Body of pancreas (tissue), 4 donors: ENCODE results near the gene USP10. TPM values are rescaled to one million over a fixed set of nuclear protein-coding genes. Genes with fewer than 3 reads are reported as not detected.

Experiments
- ATAC-seq: fragments of 150-250 bp; one replicate; pipeline ENCODE4 v1.9.1; 2016
- DNase-seq, 4 donors: peaks; one replicate each; pipeline ENCODE4 v3.0.0-alpha.2; 2019
- H3K27ac ChIP-seq, 4 donors: fragments of 200-600 bp; sonication (generic); 1 replicate in 3 of 4; 2 replicates in 1 of 4; pipeline versions ENCODE4 v1.5.1 to v1.6.1; 2016 to 2019; ENCODE audit warnings: mild to moderate bottlenecking in 1 of 4, mixed read lengths in 1 of 4, moderate library complexity in 1 of 4
- H3K27me3 ChIP-seq, 2 donors: fragments of 200-600 bp; sonication (generic); one replicate each; pipeline ENCODE4 v1.6.0; 2016; ENCODE audit warnings: mild to moderate bottlenecking in 1 of 2
- H3K36me3 ChIP-seq, 2 donors: fragments of 200-600 bp; sonication (generic); replicated peaks in 1 of 2; 2 replicates each; pipeline ENCODE4 v1.5.1; 2016; ENCODE audit warnings: low read depth in 2 of 2; ENCODE audit not compliant: insufficient read depth in 1 of 2
- H3K4me1 ChIP-seq: fragments of 200-600 bp; sonication (generic); one replicate; pipeline ENCODE4 v1.6.0; 2016
- H3K4me3 ChIP-seq, 2 donors: fragments of 200-600 bp; sonication (generic); 1 replicate in 1 of 2; 2 replicates in 1 of 2; pipeline ENCODE4 v1.5.1; 2016 to 2019
- H3K9me3 ChIP-seq, 3 donors: fragments of 200-600 bp; sonication (generic); 1 replicate in 2 of 3; 2 replicates in 1 of 3; pipeline ENCODE4 v1.5.1; 2016
- POLR2A ChIP-seq, 3 donors: fragments of 450-650 bp; IDR thresholded peaks; one replicate each; pipeline ENCODE4 v1.6.1; 2016; ENCODE audit warnings: antibody characterized with exemption in 3 of 3, mild to moderate bottlenecking in 2 of 3
- WGBS, 2 donors: methylation state at CpG; one replicate each; pipeline ENCODE4 v1.1.5; 2017; 5-methylcytosine and 5-hydroxymethylcytosine counted together
- intact Hi-C: fragments of 100-400 bp; cut with DNase I; formaldehyde crosslinking; loops from one replicate; pipeline ENCODE4 v1.15.1; 2023
- total RNA-seq, 2 donors: library from RNA; depleted of rRNA; stranded (reverse); fragments of >200 nt; gene quantifications; one replicate each; pipeline ENCODE4 v1.1.0, GENCODE V29; 2016
- TF ChIP-seq, protein P1 (sequence below), 7 experiments: fragments of 450-650 bp in 4 of 7; fragments of 200-600 bp in 3 of 7; sonication (generic) in 3 of 7; IDR thresholded peaks; one replicate each; pipeline ENCODE4 v1.5.1; 2016 to 2019; ENCODE audit warnings: antibody characterized with exemption in 7 of 7

USP10 gene
- total RNA-seq, 2 donors from 2014 or later, result 24.6 to 32.3 TPM

DNA sequence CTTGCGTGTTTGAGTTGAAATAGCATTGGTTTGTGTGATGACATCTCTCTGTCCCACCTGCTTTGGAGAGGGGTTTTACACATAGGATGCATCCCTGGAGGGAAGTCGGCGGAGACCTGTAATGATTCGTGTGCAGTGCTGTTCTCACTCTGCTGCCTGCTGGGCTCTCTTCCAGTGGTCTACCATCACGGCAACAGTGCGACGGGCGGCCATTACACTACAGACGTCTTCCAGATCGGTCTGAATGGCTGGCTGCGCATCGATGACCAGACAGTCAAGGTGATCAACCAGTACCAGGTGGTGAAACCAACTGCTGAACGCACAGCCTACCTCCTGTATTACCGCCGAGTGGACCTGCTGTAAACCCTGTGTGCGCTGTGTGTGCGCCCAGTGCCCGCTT lies 78.9 kb downstream of the USP10 start:
- intact Hi-C loops, result no loop called here
- no peaks in the 10 kb centered on the region for H3K4me1 ChIP-seq
- no peak for TF ChIP-seq POLR2A (IDR thresholded peaks at IDR 0.05)
- TF ChIP-seq, protein P1, sequence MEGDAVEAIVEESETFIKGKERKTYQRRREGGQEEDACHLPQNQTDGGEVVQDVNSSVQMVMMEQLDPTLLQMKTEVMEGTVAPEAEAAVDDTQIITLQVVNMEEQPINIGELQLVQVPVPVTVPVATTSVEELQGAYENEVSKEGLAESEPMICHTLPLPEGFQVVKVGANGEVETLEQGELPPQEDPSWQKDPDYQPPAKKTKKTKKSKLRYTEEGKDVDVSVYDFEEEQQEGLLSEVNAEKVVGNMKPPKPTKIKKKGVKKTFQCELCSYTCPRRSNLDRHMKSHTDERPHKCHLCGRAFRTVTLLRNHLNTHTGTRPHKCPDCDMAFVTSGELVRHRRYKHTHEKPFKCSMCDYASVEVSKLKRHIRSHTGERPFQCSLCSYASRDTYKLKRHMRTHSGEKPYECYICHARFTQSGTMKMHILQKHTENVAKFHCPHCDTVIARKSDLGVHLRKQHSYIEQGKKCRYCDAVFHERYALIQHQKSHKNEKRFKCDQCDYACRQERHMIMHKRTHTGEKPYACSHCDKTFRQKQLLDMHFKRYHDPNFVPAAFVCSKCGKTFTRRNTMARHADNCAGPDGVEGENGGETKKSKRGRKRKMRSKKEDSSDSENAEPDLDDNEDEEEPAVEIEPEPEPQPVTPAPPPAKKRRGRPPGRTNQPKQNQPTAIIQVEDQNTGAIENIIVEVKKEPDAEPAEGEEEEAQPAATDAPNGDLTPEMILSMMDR (IDR thresholded peaks at IDR 0.05), result no peak
- peaks cover 0 to 14% of the 10 kb centered on the region in 2 donors for H3K36me3 ChIP-seq
- DNase-seq (no peak), ATAC-seq (no peak)
- H3K4me3 ChIP-seq, result no peak overlapping the region
- H3K9me3 ChIP-seq, result no peaks in the 10 kb centered on the region
- 96% methylated on average over 17 to 18 of the region's 18 CpGs for WGBS, 2 donors
- H3K27me3 ChIP-seq, result no peaks in the 10 kb centered on the region
- H3K27ac ChIP-seq, result no peak overlapping the region

DNA sequence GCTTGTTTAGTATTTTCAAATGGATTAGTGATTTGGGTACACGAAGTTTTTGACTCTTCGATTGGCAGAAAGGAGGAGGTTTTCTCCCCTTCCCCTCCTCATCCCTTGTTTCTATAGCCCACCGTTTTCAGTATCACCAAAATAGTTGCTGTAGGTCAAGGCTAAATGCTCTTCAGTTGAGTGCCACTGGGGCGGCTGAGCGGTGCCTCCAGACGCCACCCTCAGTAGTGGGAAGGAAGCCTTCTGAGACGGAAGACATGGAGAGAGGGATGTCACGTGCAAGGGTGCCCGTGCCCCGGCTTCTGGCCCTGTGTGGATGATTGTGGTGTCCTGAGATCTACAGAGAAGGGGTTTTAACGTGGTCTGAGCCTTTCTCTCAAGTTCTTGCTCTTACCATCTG lies 80.3 kb downstream of the USP10 start:
- WGBS, 2 donors, result 92 to 96% methylated on average over 11 of the region's 11 CpGs
- Histone ChIP-seq H3K27ac (no peak overlapping the region), H3K4me3 (no peak overlapping the region), H3K27me3 (no peaks in the 10 kb centered on the region), H3K4me1 (no peaks in the 10 kb centered on the region), H3K36me3 (peaks cover 0 to 13% of the 10 kb centered on the region in 2 donors), H3K9me3 (no peaks in the 10 kb centered on the region)
- no peak for TF ChIP-seq POLR2A (IDR thresholded peaks at IDR 0.05)
- intact Hi-C loops, result no loop called here
- DNase-seq, result no peak
- no peak for ATAC-seq

DNA sequence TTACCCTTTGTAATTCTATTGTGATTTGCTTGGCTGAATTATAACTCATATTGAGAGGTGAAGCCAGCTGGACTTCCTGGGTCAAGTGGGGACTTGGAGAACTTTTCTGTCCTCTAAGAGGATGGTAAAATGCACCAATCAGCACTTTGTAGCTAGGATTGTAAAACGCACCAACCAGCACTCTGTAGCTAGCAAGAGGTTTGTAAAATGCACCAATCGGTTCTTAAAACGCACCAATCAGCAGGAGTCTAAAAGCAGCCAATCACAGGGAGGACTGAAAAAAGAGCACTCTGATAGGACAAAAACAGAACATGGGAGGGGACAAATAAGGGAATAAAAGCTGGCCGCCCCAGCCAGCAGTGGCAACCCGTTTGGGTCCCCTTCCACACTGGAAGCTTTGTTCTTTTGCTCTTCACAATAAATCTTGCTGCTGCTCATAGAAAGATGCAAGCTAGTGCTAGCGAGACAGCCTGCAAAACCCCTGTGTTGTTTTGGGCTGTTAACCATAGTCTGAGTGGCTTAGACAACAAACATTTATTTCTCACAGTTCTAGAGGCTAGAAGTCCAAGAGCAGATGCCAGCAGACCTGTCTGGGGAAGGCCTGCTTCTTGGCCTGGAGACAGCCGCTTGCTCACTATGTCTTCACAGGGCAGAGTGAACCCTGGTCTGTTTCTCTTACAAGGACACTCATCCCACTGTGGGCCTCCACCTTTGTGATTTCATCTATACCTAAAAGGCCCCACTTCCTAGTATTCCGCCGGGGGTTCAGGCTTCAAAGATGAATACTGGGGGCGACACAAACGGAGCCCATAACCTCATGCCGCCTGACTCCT lies 81.0 kb downstream of the USP10 start:
- no peak for ATAC-seq
- intact Hi-C loops, result no loop called here
- WGBS, 2 donors, result 86 to 93% methylated on average over 12 of the region's 12 CpGs
- DNase-seq, result no peak
- Histone ChIP-seq H3K4me3 (no peak overlapping the region), H3K36me3 (peaks cover 0 to 8% of the 10 kb centered on the region in 2 donors), H3K9me3 (no peaks in the 10 kb centered on the region), H3K27ac (no peak overlapping the region), H3K27me3 (no peaks in the 10 kb centered on the region), H3K4me1 (peaks cover 5% of the 10 kb centered on the region)
- TF ChIP-seq POLR2A (IDR thresholded peaks at IDR 0.05), result no peak
- TF ChIP-seq, protein P1 (IDR thresholded peaks at IDR 0.05), result no peak

DNA sequence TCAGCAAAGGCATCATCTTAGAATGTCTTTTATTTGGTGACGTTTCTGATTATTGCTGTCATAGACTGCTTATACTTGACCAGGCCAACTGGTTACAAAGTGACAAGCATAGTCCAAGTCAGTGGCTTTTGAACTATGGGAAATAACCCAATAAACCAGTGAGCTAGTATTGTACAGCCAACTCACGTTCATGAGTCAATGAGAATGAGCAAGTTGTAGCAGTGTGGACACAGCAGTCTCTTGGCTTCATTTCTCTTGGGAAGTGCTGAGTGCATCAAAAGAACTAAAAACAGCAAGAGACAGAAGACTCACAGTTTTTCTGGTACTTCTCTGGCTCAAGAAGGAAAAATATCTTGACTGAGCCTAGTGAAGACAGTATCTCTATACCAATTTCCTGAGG lies 83.0 kb downstream of the USP10 start:
- no peak overlapping the region for H3K27ac ChIP-seq
- H3K27me3 ChIP-seq, result no peaks in the 10 kb centered on the region
- H3K4me1 ChIP-seq, result peaks cover 22% of the 10 kb centered on the region
- no peaks in the 10 kb centered on the region for H3K9me3 ChIP-seq
- H3K36me3 ChIP-seq, result peaks cover 0 to 4% of the 10 kb centered on the region in 2 donors
- 78 to 97% methylated on average over 2 of the region's 2 CpGs for WGBS, 2 donors
- intact Hi-C loops, result no loop called here
- ATAC-seq (no peak), DNase-seq (no peak)
- no peak for TF ChIP-seq POLR2A (IDR thresholded peaks at IDR 0.05)
- TF ChIP-seq, protein P1 (IDR thresholded peaks at IDR 0.05), result no peak
- H3K4me3 ChIP-seq, result no peak overlapping the region

DNA sequence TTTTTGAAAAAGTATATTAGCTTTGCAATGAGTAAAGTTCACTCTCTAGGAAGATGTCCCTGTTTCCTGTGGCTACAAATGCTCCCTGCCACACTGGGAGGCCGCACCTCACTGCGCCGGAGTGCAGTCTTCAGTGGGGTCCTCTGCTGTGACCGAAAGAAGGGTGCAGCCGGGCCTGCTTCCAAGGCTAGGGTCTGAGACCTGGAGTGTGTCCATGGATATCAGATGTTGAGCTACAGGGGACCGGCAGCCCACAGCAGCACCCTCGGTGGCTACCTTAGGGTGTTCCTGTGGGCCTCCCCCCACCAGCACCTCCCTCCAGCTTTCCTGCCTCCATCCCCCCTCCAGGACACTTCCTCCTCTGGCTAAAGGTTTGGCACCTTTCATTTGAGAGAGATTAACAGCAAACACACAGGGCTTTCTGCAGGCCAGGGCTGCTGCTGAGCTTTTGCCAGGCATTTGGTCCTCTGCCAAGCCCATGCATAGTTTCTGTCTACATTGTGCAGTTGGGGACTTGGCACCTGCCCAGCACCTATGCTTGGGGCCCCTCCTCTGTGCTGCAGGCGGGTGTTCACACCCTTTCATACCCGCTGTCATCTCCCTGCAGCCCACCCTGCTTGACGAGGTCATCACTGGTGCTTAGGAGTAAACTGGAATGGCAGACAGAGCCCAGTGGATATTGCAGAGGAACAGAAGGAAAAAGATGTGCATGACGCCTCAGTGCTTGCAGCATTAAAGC lies 86.2 kb downstream of the USP10 start:
- peak overlapping the region; percentile 19 to 79 (median 36) for H3K27ac ChIP-seq
- intact Hi-C loops, result no loop called here
- H3K9me3 ChIP-seq, result no peaks in the 10 kb centered on the region
- H3K4me1 ChIP-seq, result peaks cover 22% of the 10 kb centered on the region
- DNase-seq (peak; percentile 45 to 81 (median 66)), ATAC-seq (peak; percentile 74)
- TF ChIP-seq POLR2A (IDR thresholded peaks at IDR 0.05), result no peak
- TF ChIP-seq, protein P1 (IDR thresholded peaks at IDR 0.05), result no peak
- WGBS, 2 donors, result 28 to 36% methylated on average over 4 to 11 of the region's 11 CpGs
- H3K27me3 ChIP-seq, result no peaks in the 10 kb centered on the region
- no peak overlapping the region for H3K4me3 ChIP-seq
- no peaks in the 10 kb centered on the region for H3K36me3 ChIP-seq
